Karpas-422 (cell line): ENCODE measurements around the gene AIMP1. TPM values are rescaled to one million over a fixed set of nuclear protein-coding genes. Genes with fewer than 3 reads are reported as not detected.
A peak's percentile ranks its signal among the peaks of the same experiment; 100 is the strongest.
"Not testable (repeated sequence)": the region's sequence is repeated elsewhere in the genome, so short reads cannot be mapped to it uniquely, and the experiment has no call there.

Source experiments
- DNase-seq: peaks from one replicate; pipeline ENCODE4 v3.0.0-alpha.2; 2015
- H2AFZ ChIP-seq: fragments of 200-600 bp; sonication (generic); 2 replicates; pipeline ENCODE4 v1.6.1; 2014; ENCODE audit warnings: antibody characterized with exemption, low read length, mixed read lengths
- H3K27ac ChIP-seq: fragments of 200-600 bp; sonication (generic); 2 replicates; pipeline ENCODE4 v1.5.1; 2014; ENCODE audit warnings: mild to moderate bottlenecking, low read length, moderate library complexity
- H3K27me3 ChIP-seq: fragments of 200-600 bp; sonication (generic); 2 replicates; pipeline ENCODE4 v1.6.1; 2014; ENCODE audit warnings: low read length, mixed read lengths
- H3K36me3 ChIP-seq: fragments of 200-600 bp; sonication (generic); 2 replicates; pipeline ENCODE4 v1.6.1; 2014; ENCODE audit warnings: low read length, mixed read lengths; ENCODE audit not compliant: insufficient read depth
- H3K4me1 ChIP-seq: fragments of 200-600 bp; sonication (generic); 2 replicates; pipeline ENCODE4 v1.6.1; 2014; ENCODE audit warnings: mild to moderate bottlenecking, low read length, mixed read lengths
- H3K4me2 ChIP-seq: fragments of 200-600 bp; sonication (generic); 2 replicates; pipeline ENCODE4 v1.6.1; 2014; ENCODE audit warnings: low read length, low read depth, mild to moderate bottlenecking; ENCODE audit not compliant: poor library complexity, severe bottlenecking
- H3K4me3 ChIP-seq: fragments of 200-600 bp; sonication (generic); 2 replicates; pipeline ENCODE4 v1.5.1; 2014; ENCODE audit warnings: mild to moderate bottlenecking, antibody characterized with exemption, low read length, mixed read lengths
- H3K79me2 ChIP-seq: fragments of 200-600 bp; sonication (generic); 2 replicates; pipeline ENCODE4 v1.6.1; 2014; ENCODE audit warnings: mild to moderate bottlenecking, low read length, mixed read lengths
- H3K9ac ChIP-seq: fragments of 200-600 bp; sonication (generic); 2 replicates; pipeline ENCODE4 v1.6.0; 2014; ENCODE audit warnings: low read length
- H3K9me2 ChIP-seq: fragments of 200-600 bp; sonication (generic), shearing (Covaris generic); replicated peaks from 2 replicates; pipeline ENCODE4 v1.6.0; 2014; ENCODE audit warnings: mild to moderate bottlenecking, low read length, moderate library complexity; ENCODE audit not compliant: insufficient read depth
- H3K9me3 ChIP-seq: fragments of 300-700, 200-600 bp; sonication (generic); 2 replicates; pipeline ENCODE4 v1.6.1; 2014; ENCODE audit warnings: low read length, mixed read lengths
- H4K20me1 ChIP-seq: fragments of 200-600 bp; sonication (generic); 2 replicates; pipeline ENCODE4 v1.6.1; 2014; ENCODE audit warnings: mild to moderate bottlenecking, antibody characterized with exemption, low read length, low read depth; ENCODE audit not compliant: insufficient read depth
- total RNA-seq: library from RNA; depleted of rRNA; stranded (reverse); fragments of >200 nt; shearing (Covaris generic); gene quantifications from 2 replicates; pipeline ENCODE4 v1.2.3, GENCODE V29; 2014; ENCODE audit warnings: low replicate concordance

The AIMP1 gene
- total RNA-seq, 1 experiment from 2014 or later, result 38.7 TPM

GRCh38 chr4:106316773-106317409, 541 bp downstream of the AIMP1 start:
- Histone ChIP-seq H3K27me3 (no peaks in the 10 kb centered on the region), H4K20me1 (no peaks in the 10 kb centered on the region; the same call in 1 of the 2 replicates), H3K79me2 (peaks cover 90% of the 10 kb centered on the region), H3K27ac (peak overlapping the region; percentile 77; the same call in 1 of the 2 replicates), H3K9me3 (no peaks in the 10 kb centered on the region), H2AFZ (peak overlapping the region; percentile 44), H3K4me1 (peaks cover 51% of the 10 kb centered on the region), H3K9me2 (no peaks in the 10 kb centered on the region), H3K9ac (peak overlapping the region; percentile 91), H3K36me3 (peaks cover 27% of the 10 kb centered on the region), H3K4me2 (peak overlapping the region; percentile 90), H3K4me3 (peak overlapping the region; percentile 95)
- DNase-seq, result peak; percentile 60

GRCh38 chr4:106317815-106318214, 1.5 kb downstream of the AIMP1 start:
- Histone ChIP-seq H3K4me2 (peak overlapping the region; percentile 90), H3K4me1 (peaks cover 41% of the 10 kb centered on the region), H3K9ac (peak overlapping the region; percentile 91), H2AFZ (no peak overlapping the region), H3K36me3 (peaks cover 27% of the 10 kb centered on the region), H4K20me1 (no peaks in the 10 kb centered on the region; the same call in 1 of the 2 replicates), H3K4me3 (peak overlapping the region; percentile 95), H3K27me3 (no peaks in the 10 kb centered on the region), H3K9me3 (no peaks in the 10 kb centered on the region), H3K79me2 (peaks cover 87% of the 10 kb centered on the region), H3K27ac (peak overlapping the region; percentile 77; the same call in 1 of the 2 replicates), H3K9me2 (no peaks in the 10 kb centered on the region)
- DNase-seq, result no peak

DNA sequence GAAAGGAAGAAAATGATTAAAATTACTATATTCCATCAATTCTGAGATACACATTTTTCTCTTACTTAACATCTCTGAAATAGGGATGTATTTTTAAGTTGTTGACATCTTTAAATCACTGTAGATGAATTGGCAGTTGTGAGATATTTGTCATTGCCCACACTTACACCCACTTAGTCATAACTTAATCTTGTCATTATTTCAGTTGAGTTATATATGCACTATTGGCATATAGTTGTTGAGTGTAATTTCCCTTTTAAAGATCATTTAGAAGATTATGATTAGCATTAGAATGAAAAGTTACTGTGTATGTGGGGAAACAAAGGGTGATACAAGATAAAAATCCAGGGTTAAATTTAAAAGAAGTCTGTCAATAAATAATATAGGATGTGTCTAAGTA, 2.2 kb downstream of the AIMP1 start:
- no peak for DNase-seq
- peak overlapping the region; percentile 90 for H3K4me2 ChIP-seq
- no peak overlapping the region for H2AFZ ChIP-seq
- peaks cover 87% of the 10 kb centered on the region for H3K79me2 ChIP-seq
- H4K20me1 ChIP-seq, result no peaks in the 10 kb centered on the region; the same call in 1 of the 2 replicates
- H3K4me1 ChIP-seq, result peaks cover 37% of the 10 kb centered on the region
- no peaks in the 10 kb centered on the region for H3K27me3 ChIP-seq
- peak overlapping the region; percentile 95 for H3K4me3 ChIP-seq
- H3K36me3 ChIP-seq, result peaks cover 27% of the 10 kb centered on the region
- no peak overlapping the region for H3K27ac ChIP-seq
- H3K9me3 ChIP-seq, result no peaks in the 10 kb centered on the region
- H3K9me2 ChIP-seq, result no peaks in the 10 kb centered on the region
- H3K9ac ChIP-seq, result no peak overlapping the region

DNA sequence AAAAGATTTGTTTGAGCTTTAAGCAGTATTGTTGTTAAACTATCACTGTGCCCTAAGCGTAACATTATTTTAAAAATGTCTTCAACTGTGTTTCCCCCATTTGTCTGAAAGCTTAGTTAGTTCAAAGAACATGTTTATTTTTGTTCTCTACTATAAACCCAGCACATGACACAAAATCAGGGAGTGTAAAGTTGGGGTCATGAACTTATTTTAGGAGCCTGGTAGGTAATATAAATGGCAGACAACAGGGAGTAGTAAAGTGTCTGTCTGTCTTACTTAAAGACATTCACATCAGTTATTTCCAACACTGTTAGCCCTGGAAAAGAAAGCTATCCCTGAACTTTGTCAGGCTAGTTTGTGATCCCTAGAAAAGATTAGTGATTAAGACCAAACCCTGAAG, 3.9 kb downstream of the AIMP1 start:
- H3K27me3 ChIP-seq, result no peaks in the 10 kb centered on the region
- H3K79me2 ChIP-seq, result peaks cover 86% of the 10 kb centered on the region
- H3K9me3 ChIP-seq, result no peaks in the 10 kb centered on the region
- no peak overlapping the region for H2AFZ ChIP-seq
- no peak overlapping the region for H3K4me2 ChIP-seq
- H3K9ac ChIP-seq, result no peak overlapping the region
- H4K20me1 ChIP-seq, result no peaks in the 10 kb centered on the region; the same call in 1 of the 2 replicates
- H3K27ac ChIP-seq, result no peak overlapping the region
- DNase-seq, result no peak
- H3K9me2 ChIP-seq, result no peaks in the 10 kb centered on the region
- no peak overlapping the region for H3K4me3 ChIP-seq
- peaks cover 32% of the 10 kb centered on the region for H3K36me3 ChIP-seq
- peaks cover 30% of the 10 kb centered on the region for H3K4me1 ChIP-seq

- H3K27ac ChIP-seq, H3K9ac ChIP-seq, H2AFZ ChIP-seq, H3K9me2 ChIP-seq, H3K27me3 ChIP-seq, H4K20me1 ChIP-seq, H3K9me3 ChIP-seq, DNase-seq, H3K4me2 ChIP-seq, H3K4me3 ChIP-seq: not testable (repeated sequence)
- Histone ChIP-seq H3K4me1 (peaks cover 32% of the 10 kb centered on the region), H3K36me3 (peaks cover 36% of the 10 kb centered on the region), H3K79me2 (peaks cover 81% of the 10 kb centered on the region)
Measured at GRCh38 chr4:106321168-106321567, 4.8 kb downstream of the AIMP1 start.

DNA sequence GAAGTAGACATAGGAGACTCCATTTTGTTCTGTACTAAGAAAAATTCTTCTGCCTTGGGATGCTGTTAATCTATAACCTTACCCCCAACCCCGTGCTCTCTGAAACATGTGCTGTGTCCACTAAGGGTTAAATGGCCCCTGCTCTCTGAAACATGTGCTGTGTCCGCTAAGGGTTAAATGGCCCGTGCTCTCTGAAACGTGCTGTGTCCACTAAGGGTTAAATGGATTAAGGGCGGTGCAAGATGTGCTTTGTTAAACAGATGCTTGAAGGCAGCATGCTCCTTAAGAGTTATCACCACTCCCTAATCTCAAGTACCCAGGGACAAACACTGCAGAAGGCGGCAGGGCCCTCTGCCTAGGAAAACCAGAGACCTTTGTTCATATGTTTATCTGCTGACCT, 5.5 kb downstream of the AIMP1 start:
- H3K79me2 ChIP-seq, result peaks cover 77% of the 10 kb centered on the region
- H3K27ac ChIP-seq, result not testable (repeated sequence)

GRCh38 chr4:106323119-106323518, 6.8 kb downstream of the AIMP1 start:
- Histone ChIP-seq H3K9ac (no peak overlapping the region), H3K27me3 (no peaks in the 10 kb centered on the region), H3K4me2 (no peak overlapping the region), H3K9me2 (no peaks in the 10 kb centered on the region), H3K4me1 (peaks cover 33% of the 10 kb centered on the region), H4K20me1 (no peaks in the 10 kb centered on the region), H3K4me3 (no peak overlapping the region), H2AFZ (no peak overlapping the region), H3K27ac (no peak overlapping the region), H3K9me3 (no peaks in the 10 kb centered on the region), H3K79me2 (peaks cover 67% of the 10 kb centered on the region), H3K36me3 (peaks cover 51% of the 10 kb centered on the region)
- no peak for DNase-seq

More for the DNA sequence above, 5.5 kb downstream of the AIMP1 start:
- H3K4me2 ChIP-seq, H3K9me3 ChIP-seq, H3K9me2 ChIP-seq, H3K9ac ChIP-seq, H3K4me3 ChIP-seq, DNase-seq, H3K27me3 ChIP-seq, H4K20me1 ChIP-seq, H2AFZ ChIP-seq: not testable (repeated sequence)
- Histone ChIP-seq H3K36me3 (peaks cover 40% of the 10 kb centered on the region), H3K4me1 (peaks cover 34% of the 10 kb centered on the region)

- no peak for DNase-seq
- Histone ChIP-seq H3K4me1 (peaks cover 21% of the 10 kb centered on the region), H4K20me1 (no peaks in the 10 kb centered on the region), H3K27ac (no peak overlapping the region), H3K9me3 (no peaks in the 10 kb centered on the region), H3K79me2 (peaks cover 52% of the 10 kb centered on the region), H3K4me2 (no peak overlapping the region), H3K36me3 (peaks cover 40% of the 10 kb centered on the region), H3K4me3 (no peak overlapping the region), H2AFZ (no peak overlapping the region), H3K9me2 (no peaks in the 10 kb centered on the region), H3K9ac (no peak overlapping the region), H3K27me3 (no peaks in the 10 kb centered on the region)
Measured at GRCh38 chr4:106325800-106326199, 9.4 kb downstream of the AIMP1 start.
